Chondrocyte (in vitro differentiated cells): ENCODE measurements around the gene KLHL40. TPM values are rescaled to one million over a fixed set of nuclear protein-coding genes. Genes with fewer than 3 reads are reported as not detected.
A peak's percentile ranks its signal among the peaks of the same experiment; 100 is the strongest.

ENCODE experiments used
- DNase-seq: peaks from one replicate; pipeline ENCODE4 v3.0.0; 2021; ENCODE audit warnings: mixed read lengths, low spot score
- H3K27ac Mint-ChIP-seq: one replicate; pipeline ENCODE4 v1.8.0; 2021; ENCODE audit warnings: mild to moderate bottlenecking, moderate library complexity, mixed read lengths; ENCODE audit not compliant: unreplicated experiment
- H3K27me3 Mint-ChIP-seq: 2 replicates; pipeline ENCODE4 v1.8.0; 2021; ENCODE audit warnings: low read depth, mixed read lengths
- H3K36me3 Mint-ChIP-seq: 2 replicates; pipeline ENCODE4 v1.8.0; 2021; ENCODE audit warnings: low read depth, mixed read lengths
- H3K4me1 Mint-ChIP-seq: 2 replicates; pipeline ENCODE4 v1.8.0; 2021; ENCODE audit warnings: low read depth, mild to moderate bottlenecking, mixed read lengths
- H3K4me3 Mint-ChIP-seq: one replicate; pipeline ENCODE4 v1.8.0; 2021; ENCODE audit warnings: mild to moderate bottlenecking, moderate library complexity, mixed read lengths; ENCODE audit not compliant: unreplicated experiment
- H3K9me3 Mint-ChIP-seq: 2 replicates; pipeline ENCODE4 v1.8.0; 2021; ENCODE audit warnings: low read depth, mixed read lengths
- total RNA-seq: library from RNA; stranded (reverse); gene quantifications from 3 replicates; pipeline ENCODE4 v1.2.1, GENCODE V29; 2021
- TF ChIP-seq, protein P1 (sequence below): fragments of 200-600 bp; sonication (generic); IDR thresholded peaks from 2 replicates; pipeline ENCODE4 v1.5.0; 2021; ENCODE audit warnings: antibody characterized with exemption, mild to moderate bottlenecking, moderate library complexity

KLHL40 gene
- total RNA-seq, 1 donor from 2014 or later = not detected

- TF ChIP-seq, protein P1, sequence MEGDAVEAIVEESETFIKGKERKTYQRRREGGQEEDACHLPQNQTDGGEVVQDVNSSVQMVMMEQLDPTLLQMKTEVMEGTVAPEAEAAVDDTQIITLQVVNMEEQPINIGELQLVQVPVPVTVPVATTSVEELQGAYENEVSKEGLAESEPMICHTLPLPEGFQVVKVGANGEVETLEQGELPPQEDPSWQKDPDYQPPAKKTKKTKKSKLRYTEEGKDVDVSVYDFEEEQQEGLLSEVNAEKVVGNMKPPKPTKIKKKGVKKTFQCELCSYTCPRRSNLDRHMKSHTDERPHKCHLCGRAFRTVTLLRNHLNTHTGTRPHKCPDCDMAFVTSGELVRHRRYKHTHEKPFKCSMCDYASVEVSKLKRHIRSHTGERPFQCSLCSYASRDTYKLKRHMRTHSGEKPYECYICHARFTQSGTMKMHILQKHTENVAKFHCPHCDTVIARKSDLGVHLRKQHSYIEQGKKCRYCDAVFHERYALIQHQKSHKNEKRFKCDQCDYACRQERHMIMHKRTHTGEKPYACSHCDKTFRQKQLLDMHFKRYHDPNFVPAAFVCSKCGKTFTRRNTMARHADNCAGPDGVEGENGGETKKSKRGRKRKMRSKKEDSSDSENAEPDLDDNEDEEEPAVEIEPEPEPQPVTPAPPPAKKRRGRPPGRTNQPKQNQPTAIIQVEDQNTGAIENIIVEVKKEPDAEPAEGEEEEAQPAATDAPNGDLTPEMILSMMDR = no peak
- Mint-ChIP-seq H3K36me3 (peaks cover 30% of the 10 kb centered on the region), H3K4me1 (no peaks in the 10 kb centered on the region), H3K27ac (peak overlapping the region; percentile 42), H3K4me3 (no peak overlapping the region), H3K9me3 (no peaks in the 10 kb centered on the region), H3K27me3 (no peaks in the 10 kb centered on the region)
- DNase-seq = no peak
These were observed 44.5 kb upstream of the KLHL40 start for GRCh38 chr3:42640771-42641370.

DNA sequence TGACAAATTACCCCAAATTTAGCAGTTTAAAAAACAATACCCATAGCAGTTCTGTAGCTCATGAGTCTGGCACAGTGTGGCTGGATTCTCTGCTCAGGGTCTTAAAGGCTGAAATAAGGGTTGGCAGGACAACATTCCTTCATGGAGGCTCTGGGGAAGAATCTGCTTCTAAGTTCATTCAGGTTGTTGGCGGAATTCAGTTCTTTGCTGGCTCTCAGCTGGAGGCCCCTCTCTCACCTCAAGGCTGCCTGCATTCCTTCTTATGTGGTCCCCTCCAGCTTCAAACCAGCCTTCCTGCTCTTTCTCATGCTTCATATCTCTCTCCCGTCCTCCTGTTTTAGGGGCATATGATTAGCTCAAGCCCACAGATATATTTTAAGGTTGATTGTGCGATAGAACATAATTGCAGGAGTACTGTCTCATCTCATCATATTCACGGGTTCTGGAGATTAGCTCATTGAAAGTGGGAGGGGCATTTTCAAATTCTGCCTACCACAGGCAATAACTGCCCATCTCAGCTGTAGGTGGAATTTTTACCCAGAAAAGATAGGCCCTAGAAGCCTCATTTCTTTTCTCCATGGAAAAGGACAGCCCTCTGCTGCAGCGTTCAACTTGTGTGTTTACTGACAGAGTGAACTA lies 37.4 kb upstream of the KLHL40 start:
- Mint-ChIP-seq H3K27me3 (no peaks in the 10 kb centered on the region), H3K4me3 (no peak overlapping the region), H3K9me3 (no peaks in the 10 kb centered on the region), H3K27ac (peak overlapping the region; percentile 46), H3K36me3 (peaks cover 26% of the 10 kb centered on the region), H3K4me1 (peaks cover 46% of the 10 kb centered on the region)
- no peak for DNase-seq
- TF ChIP-seq, protein P1 = no peak

- Mint-ChIP-seq H3K36me3 (peaks cover 19% of the 10 kb centered on the region), H3K27me3 (no peaks in the 10 kb centered on the region), H3K27ac (peak overlapping the region; percentile 60), H3K9me3 (no peaks in the 10 kb centered on the region), H3K4me3 (no peak overlapping the region), H3K4me1 (peaks cover 52% of the 10 kb centered on the region)
- DNase-seq = no peak
- TF ChIP-seq, protein P1 = no peak
These were observed 36.3 kb upstream of the KLHL40 start for GRCh38 chr3:42649006-42649405.

DNA sequence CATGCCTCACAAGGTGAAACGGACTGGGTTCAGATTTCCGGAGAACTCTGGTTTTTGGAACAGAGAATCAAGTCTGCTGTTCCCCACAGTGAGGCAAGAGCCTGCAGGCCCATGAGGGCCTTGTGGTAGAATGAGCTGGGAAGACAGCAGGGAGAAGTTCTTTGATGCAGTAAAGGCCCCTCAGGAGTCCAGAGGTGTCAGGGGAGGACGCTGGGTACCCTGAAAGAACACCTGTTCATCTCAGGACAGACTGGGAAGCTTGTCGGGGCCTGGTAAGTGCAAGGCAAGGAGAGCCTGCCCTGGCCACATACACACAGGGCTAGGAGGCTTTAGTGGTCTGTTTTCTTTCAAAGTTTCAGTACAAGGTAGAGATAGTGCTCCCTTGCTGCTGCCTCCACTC lies 35.6 kb upstream of the KLHL40 start:
- no peak overlapping the region for H3K4me3 Mint-ChIP-seq
- TF ChIP-seq, protein P1 = no peak
- H3K27me3 Mint-ChIP-seq = no peaks in the 10 kb centered on the region
- DNase-seq = no peak
- peaks cover 15% of the 10 kb centered on the region for H3K36me3 Mint-ChIP-seq
- no peak overlapping the region for H3K27ac Mint-ChIP-seq
- peaks cover 52% of the 10 kb centered on the region for H3K4me1 Mint-ChIP-seq
- H3K9me3 Mint-ChIP-seq = no peaks in the 10 kb centered on the region

GRCh38 chr3:42651248-42652091 lies 33.9 kb upstream of the KLHL40 start:
- Mint-ChIP-seq H3K27ac (peak overlapping the region; percentile 95), H3K9me3 (no peaks in the 10 kb centered on the region), H3K27me3 (no peaks in the 10 kb centered on the region), H3K4me3 (peak overlapping the region; percentile 93), H3K36me3 (peaks cover 10% of the 10 kb centered on the region), H3K4me1 (peaks cover 66% of the 10 kb centered on the region)
- TF ChIP-seq, protein P1 = no peak
- DNase-seq = no peak
